CD4-positive, alpha-beta T cell treated with Interleukin-6 for 4 hours (primary cell): ENCODE measurements around the gene IGDCC3.

Source experiments
- DNase-seq: peaks from one replicate; pipeline ENCODE4 v3.0.0-alpha.2; 2020; ENCODE audit warnings: mixed read lengths

The IGDCC3 gene

DNA sequence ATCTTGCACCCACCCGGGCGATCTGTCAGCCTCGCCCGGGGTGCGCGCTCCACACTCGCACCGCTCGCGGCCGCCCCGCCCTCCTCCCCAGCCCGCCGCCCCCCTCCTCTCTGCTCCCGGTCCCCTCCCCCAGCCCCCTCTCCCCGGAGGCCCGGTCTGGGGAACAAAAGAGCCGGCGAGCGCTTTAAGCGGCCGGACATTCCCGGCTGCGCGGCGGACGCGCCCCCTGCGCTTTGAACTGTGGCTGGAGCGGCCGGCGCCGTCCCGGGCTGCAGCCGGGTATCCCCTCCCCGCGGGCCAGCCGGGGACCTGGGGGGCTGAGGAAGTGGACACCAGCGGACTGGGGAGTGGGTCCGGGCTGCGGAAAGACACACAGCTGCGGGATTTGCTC is at the start of gene IGDCC3:
Gene IGDCC3, minus strand, starts transcription at position 27 of the 391 bp plus-strand sequence. CDS start 214 bp downstream, outside the sequence.
- no peak for DNase-seq

DNA sequence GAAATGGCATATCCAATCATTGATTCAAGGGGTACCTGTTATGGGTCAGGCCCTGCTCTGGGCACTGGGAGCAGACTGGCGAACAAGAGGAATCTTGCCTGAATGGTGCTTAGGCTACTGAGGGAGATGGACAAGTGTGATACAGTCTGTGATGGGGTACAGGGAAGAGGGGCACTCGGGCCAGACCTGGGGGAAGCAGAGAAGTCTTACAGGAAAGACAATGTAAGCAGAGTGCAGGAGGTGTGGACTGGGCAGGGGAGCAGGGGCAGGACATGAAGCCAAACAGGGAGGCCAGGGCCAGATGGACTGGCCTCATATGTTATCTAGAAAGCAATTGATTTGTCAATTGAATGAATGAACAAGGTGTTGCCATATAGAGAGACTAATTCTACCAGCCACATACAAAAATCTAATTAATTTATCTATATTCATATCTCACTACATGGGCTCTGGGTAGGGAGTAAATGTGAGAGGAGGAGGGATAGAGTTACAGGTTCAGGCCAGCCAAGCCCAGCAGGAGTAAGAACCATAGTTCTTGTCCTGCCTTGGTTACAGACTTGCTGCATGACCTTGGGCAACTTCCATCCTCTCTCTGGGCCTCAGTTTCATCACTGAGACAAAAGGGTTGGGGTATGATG is 48.5 kb upstream of the IGDCC3 start:
- no peak for DNase-seq

DNA sequence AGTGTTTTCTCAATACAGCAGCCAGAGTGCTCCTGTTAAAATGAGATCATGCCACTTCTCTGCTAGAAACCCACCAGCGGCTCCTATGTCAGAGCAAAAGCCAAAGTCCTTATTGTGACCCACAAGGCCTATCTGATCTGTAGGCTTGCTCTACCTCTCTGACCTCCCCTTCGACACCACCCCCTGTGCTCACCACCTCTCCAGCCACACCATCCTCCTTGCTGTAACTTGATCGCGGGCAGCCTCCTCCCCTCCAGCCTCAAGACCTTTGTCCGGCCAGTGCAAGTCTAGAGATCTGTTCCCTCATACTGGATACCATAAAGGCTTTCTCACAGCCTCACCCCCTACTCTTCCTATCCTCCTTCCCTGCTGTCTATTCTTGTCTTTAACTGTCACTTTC is 46.9 kb upstream of the IGDCC3 start:
- no peak for DNase-seq

DNA sequence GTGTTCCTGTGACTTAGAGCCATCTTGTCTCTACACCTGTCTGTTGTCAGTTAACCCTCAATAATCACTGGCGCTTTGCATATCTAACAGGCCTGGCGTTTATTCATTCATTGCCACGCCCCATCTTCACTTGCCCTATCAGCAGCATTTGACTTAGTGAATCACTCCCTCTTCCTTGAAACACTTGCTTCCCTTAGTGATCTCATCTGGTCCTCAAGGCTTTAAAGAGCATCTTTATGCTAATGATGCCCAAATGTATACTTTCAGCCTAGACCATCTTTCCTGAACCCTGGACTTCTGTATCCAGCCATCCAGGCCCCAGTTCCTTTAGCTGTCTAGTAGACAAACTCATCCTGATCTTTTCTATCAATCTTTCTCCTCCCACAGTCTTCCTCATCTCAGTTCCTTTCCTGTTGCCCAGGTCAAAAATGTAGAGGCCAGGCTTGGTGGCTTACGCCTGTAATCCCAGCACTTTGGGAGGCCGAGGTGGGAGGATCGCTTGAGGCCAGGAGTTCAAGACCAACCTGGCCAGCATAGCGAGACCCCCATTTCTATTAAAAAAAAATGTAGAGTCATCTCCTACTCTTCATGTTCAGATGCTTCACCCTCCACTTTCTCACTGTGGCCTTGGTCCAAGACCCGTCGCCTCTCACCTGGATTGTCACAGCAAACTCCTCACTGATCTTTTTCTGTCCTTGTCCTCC is 46.3 kb upstream of the IGDCC3 start:
- no peak for DNase-seq

DNA sequence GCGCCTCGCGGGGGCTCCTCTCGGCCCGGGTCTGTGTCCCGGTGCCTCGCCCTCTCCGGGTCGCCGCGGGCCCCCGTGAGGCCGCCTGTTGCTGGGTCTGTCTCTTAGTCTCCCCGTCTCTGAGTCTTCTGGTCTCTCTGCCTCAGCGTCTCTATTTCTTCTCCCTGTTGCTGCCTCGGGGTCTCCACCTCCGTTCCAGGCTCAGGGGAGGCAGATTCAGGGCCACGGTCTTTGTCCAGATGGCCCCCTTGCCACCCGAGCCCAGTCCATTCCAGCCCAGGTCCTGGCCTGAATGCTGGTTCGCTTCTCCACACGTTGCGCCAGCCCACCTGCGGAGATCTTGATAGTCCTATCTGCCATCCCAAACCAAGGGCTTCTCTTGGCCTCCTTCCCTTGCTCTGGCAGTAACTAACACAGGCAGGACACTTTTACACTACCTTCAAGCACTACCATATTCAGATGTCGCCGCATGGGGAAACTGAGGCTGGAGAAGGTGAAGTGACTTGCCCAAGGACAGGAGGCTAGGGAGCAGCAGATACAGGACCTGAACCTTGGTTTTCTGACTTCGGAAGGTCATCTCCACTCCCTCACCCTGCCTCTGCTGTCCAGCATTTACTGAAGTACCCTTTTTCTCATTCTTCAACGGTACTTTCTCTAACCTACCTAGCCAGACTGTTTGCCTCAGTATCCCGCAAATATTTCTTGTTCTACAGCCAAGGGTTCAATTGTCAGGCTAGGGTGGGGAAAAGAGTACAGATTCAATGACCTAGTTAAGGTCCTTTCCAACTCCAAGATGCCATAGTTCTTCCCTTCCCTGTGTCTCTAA is 45.6 kb upstream of the IGDCC3 start:
- no peak for DNase-seq

DNA sequence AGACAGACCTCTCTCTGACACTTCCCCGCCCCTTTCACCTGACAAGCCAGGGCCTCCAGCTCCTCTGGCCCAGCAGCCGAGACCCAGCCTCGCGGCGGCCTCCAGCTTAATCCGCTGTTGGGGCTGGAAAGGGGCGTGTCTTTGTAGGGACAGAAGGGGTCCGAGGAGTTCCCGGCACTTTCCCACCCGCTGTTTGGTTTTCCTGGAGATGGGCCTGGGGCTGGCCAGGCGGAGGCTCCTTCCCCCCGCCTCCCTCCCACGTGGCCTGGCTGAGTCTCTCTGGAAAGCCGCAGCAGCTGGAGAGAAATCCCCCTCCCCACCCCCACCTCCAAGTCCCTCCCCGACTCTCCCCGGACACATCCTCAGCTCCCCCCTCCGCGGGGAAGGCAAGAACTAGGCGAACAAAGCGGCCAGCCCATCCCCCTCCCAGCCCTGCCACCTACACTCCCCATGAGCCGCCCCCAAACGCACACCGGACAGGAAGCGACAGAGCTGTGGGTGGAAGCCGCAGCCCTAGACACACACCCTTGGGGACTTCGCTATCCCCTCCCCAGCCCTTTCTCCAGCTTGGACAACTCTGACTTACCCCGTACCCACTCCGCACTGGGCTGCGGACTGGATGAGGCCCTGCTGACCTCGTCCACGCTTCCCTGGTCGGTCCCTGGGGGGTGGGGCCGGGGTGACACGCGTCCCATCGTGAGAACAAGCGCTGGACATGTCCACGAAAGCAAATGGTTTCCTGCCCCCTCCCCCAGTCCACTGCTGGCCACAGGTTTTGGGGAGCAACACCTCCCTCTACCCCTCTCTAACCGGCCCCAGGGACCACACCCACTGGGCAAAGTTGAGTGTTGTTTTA is 43.8 kb upstream of the IGDCC3 start:
- DNase-seq, result no peak

DNA sequence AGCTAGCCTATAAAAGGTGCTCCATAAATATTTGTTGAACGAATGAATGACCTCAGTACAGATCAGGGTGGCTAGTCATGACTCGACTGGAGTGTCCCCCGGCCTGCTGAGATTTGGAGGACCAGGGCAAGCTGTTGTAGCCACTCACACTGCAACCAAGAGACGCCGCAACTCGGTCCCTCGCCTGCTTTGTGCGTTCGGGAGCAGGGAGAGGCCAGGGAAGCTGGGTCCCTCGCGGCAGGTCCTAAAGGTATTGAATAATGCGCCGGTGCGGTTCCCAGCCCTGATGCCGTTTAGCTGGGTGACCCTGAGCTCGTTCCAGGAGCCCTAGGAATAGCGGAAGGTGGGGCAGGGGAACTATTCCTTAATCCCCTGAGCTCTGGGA is 43.2 kb upstream of the IGDCC3 start:
- no peak for DNase-seq

DNA sequence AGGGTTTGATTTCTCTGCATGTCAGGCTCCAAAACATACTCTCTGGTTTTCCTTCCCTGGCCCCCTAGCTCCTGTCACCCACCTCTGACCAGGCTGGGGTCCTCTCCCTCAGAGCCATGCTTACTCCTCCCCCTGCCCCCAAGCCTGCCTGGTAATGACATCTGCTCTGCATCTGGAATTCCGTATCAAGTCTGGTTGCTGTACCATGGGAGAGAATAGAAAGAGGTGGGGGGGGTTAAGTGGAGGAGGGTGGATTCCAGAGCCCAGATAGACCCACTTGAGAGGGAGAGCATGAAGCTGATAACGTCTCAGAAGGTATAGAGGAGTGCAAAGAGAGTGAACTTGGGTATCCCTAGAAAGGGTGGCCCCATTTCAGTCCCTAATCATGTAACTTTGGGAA is 40.8 kb upstream of the IGDCC3 start:
- no peak for DNase-seq

DNA sequence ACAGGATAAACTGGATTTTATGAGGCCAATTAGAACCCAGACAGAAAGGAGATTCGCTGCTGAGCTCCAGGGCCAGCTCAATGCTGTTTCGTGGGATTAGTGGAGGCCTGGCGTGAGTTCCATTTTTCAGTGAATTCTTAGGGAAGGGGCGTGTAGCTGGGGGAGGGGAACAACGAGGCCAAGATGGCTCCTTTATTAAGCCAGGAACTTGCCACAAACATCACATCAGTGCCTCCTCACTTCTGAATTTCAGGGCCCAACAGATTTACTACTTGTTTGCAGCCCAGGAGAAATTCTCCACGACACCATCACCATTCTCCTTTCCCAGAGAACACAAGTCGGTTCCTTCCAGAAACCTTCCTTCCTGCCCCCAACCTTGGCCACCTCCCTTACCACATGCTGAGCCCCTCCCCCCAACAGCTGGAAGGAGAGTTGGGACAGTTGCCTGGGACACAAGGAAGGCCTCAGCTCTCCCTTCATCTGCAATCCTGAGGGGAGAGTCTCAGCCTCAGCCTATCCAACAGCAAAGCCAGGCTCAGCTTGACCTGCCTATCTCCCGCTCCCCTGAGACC is 39.1 kb upstream of the IGDCC3 start:
- no peak for DNase-seq

DNA sequence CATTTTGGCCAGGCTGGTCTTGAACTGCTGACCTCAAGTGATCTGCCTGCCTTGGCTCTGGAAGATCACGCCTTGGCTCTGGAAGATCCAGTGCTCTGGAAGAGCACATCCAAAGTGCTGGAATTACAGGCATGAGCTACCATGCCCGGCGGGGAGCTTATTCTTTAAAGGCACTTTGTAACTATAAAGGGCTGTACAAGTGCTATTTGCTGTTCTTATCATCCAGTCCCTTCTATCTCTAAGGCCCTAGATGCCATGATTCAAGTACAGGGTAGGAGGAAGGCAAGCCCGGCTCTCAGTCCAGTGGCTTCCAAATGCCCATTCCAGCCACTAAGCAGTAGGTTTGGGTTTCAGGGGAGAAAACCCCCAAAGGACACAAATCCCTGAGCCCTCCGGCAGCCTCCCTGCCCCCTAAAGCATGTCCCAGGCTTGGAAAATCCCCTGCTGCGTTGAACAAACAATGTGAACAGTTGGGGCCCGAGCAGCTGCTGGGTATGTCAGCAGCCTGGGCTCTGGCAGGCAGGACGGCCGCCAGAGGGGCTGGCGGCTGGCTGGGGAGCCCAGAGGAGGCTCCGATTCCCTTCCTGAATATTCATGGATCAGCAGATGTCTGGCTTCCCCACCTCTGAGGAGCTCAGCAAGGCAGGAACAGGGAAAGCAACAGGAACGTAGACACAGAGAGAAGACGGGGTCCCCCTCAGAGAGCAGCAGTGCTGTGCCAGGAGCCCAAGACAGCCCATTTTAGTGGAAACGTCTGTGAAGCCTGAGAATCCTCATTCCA is 37.2 kb upstream of the IGDCC3 start:
- DNase-seq, result no peak

DNA sequence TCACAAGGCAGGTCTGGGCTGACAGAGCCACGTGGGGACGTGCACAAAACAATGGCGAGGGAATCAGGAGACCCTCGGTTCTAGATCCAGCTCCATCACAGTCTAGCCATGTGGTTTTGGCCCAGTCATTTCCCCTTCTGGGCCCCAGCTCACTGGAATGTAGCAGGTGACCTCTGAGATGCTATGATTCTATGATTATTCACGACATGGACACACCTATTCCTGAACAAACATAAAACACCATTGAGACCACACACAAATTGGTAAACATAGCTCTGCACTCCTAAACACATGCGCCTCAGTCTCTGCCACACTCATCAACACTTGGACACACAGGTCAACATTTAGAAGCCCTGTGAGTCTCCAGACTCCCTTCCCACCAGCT is 36.0 kb upstream of the IGDCC3 start:
- DNase-seq, result no peak

DNA sequence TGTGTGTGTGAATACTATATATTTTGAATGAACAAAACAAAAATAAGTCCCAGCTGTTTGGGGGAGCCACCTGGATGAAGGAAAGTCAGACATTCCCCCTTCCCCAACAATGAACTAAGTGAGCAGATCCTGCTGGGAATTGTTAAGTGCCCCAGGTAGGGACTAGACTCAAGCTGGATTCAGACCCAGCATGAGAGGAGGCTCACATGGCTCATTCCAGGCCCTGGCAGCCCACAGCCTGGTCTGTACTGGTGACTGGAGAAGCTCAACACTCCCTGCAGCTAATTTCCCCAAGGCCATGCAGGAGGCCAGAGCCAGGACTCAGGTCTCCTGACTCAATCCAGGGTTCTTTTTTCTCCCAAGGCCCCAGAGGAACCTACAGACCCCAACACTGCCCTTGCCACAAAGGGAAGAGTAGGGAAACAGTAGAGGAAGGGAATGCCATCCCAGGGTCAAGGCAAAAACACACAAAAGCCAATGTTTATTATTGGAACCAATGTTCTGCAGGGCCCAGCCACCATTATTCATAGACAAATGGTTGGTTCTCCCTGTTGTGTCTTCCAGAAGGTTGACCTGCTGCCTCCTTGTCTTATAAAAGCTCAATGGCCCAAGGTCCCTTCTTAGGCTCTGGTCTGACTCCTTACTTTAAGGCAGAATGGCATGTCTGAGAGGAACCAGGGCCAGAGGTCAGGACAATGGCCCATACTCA is 35.4 kb upstream of the IGDCC3 start:
- DNase-seq, result no peak

DNA sequence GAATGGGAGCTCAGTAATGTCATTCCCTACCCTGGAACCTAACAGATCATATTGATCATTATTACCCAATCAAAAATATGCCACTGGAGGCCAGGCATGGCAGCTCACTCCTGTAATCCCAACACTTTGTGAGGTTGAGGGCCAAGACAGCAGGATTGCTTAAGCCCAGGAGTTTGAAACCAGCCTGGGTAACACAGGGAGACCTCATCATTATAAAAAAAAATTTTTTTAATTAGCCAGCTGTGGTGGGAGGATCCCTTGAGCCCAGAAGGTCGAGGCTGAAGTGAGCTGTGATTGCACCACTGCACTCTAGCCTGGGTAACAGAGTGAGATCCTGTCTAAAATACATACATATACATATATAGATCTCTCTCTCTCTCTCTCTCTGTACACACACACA is 34.8 kb upstream of the IGDCC3 start:
- no peak for DNase-seq

DNA sequence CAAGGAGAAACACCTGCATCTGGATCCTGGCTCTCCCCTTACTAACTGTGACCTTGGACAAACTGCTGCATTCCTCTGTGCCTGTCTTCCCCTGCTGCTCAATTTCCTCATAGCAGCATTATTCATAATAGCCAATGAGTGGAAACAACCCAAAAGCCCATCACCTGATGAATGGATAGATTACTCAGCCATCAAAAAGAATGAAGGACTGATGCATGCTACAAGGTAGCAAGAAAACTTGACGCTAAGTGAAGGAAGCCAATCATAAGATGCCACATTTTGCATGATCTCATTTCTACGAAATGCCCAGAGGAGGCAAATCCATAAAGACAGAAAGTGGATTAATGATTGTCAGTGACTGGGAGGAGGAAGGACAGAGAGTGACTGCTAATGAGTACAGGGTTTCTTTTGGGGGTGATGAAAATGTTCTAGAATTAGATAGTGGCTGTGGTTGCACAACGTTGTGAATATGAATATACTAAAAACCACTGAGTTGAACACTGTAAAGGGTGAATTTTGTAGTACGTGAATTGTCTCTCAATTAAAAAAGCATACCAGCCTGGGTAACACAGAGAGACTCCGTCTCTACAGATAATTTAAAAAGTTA is 33.8 kb upstream of the IGDCC3 start:
- no peak for DNase-seq

DNA sequence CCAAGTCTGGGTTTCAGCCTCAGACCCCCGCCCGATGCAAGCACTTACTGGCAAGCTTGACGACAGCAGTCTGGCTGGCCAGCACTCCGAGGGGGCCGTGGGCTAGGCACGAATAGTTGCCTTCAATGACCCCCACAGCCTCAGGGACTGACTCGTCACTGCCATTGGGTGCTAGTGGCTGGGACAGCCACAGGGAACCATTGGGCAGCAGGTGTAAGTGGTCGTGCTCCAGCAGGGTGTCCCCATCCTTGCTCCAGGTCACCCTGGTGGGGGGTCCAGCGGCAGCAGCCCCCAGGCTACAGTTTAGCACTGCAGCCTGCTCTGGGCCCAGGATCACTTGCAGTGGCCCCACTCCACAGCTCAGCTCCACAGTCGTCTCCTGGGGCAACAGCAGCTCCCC is 33.2 kb upstream of the IGDCC3 start:
- no peak for DNase-seq

DNA sequence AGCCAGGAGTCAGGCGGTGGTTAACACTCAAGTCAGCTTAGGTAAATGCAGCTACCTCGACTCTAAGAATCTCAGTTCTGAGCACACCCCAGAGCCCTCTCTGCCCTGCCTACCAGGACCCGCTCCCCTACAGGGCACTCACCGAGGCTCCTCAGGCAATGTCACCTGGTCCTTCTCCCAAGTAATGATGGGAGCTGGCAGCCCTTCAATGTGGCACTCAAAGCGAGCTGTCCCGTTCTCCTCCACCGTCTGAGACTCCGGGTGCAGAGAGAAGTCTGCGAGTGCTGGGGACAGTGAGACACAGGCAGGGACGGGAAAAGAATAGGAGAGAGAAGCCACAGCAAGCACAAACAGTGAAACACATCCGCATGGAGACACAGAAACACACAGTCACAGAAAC is 32.2 kb upstream of the IGDCC3 start:
- no peak for DNase-seq

DNA sequence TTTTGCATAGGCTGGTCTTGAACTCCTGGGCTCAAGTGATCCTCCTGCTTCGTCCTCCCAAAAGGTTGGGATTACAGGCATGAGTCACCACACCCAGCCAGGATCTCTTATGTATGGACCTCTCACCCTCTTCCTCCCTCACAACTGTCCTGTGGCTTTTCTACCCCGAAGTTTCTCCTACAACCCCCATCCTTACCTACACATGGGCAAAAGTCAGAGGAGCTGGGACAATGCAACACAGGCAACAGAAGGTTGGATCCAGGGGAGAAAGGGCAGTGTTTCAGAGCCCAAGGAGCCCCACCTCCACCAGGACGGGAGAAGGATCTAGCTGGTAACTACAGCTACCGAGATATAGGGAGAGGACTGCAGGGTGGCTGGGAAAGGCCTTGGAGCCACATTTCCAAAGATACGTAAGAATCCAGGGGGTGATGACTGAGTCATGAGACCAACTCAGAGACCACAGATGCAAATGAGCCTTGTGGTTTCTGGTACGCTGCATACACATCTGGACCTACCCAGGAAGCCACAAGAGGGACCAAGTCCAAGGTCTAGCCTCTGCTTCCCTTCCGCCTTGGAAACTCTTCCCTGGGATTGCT is 31.3 kb upstream of the IGDCC3 start:
- no peak for DNase-seq

DNA sequence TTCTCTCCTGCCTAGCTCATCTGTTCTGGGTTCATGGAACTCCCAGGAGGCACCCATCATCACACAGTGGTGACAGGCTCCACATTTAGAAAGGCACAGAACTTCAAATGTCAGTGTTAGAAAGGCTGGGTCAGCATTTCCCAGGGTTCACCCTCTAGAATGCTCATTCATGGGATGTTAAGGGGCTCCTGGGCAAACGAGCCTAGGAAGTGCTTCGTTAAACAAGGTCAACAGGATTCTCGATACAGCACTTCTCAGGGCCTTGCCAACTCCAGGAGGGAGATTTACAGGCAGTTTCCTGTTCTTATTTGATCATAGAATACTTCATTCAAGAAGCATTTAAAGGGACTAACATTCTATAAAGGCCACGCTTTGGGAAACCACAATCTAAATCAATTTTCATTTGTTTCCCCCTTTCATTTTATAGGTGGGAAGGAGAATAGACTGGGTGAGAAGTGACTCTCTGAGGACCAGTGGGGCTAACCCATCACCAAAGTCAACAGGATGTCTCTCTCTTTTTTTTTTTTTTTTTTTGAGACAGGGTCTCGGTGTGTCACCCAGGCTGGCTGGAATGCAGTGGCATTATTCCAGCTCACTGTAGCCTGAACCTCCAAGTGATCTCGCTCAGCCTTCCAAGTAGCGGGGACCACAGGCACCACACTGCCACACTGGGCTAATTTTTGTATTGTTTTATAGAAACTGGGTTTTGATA is 30.7 kb upstream of the IGDCC3 start:
- DNase-seq, result no peak

DNA sequence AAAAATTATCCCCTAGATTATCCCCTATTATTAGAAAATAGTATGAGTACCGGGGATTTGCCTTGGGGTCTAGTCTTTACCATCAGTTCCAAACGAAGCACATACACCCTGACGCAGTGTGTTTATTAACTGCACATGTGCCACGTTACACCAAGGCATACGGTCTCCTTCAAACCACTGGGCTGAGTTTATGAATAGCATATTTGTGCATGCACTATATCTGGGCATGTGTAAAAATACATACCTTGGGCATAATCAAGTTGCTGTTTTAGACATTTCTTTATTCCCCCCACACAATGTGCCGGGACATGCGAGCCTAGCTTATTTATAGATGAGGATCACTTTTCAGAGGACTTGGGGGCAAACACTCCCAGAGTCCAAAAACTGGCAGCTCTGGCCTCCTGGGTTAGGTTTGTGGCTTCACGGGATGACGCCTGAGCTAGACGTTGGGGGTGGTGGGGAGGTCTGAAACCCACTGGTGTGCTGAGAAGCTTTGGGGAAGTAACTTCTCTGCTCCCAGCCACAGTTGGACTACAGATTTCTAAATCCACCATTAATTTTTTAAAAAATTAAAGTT is 28.7 kb upstream of the IGDCC3 start:
- no peak for DNase-seq
